ENCODE results near the gene NUPR1.
"Not testable (repeated sequence)": the region's sequence is repeated elsewhere in the genome, so short reads cannot be mapped to it uniquely, and the experiment has no call there.

The NUPR1 gene

DNA sequence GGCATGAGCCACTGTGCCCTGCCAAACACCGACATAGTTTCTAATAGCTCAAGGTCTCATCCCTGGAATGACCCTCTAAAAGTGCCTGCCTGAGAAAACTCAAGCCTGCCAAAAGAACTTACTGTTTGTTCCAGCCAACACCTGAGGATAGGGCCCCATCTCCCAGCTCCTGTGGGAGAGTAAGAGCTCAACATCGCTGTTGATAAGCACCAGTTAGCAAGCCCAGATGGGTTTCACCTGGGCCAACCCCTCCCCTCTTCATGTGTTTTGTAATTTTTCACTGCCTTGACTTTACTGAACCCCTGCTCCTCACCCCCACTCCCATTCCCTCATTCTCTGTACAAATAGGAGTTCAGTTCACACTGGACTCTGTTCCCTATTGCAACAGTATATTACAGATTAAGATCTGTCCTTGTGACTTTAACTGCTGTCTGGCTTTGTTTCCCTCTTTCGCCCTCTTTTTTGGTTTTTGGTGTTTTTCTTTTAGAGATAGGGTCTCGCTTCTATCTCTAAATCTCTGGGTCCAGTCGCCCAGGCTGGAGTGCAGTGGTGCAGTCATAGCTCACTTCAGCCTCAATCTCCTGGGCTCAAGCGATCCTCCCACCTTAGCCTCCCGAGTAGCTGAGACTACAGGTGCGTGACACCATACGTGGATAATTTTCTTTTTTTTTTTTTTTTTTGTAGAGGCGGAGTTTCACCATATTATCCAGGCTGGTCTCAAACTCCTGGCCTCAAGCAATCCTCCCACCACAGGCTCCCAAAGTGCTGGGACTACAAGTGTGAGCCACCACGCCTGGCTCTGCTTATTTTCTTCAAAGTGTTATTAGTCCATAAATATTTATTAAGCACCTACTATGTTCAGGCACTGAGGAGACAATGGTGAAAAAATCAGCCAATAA, 12.3 kb downstream of the NUPR1 start:
- no peak for DNase-seq

DNA sequence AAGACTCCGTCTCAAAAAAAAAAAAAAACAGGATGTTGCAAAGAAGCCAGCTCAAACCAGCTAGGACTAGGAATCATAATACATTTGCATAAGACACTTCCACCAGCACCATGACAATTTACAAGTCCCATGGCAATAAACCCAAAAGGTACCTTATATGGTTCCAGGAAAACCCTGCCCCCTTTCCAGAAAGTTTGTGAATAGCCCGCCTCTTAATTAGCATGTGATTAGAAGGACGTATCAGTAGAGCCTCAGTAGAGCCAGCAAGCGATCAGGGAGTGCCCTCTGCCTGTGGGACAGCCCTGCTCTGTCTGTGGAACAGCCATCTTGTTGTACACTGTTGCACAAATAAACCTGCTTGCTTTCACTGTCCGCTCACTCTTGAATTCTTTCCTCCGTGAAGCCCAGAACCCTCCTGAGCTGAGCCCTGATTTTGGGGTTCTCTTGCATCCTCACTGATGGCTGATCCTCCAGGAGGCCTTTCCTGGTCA, 14.0 kb downstream of the NUPR1 start:
- DNase-seq, result no peak

DNA sequence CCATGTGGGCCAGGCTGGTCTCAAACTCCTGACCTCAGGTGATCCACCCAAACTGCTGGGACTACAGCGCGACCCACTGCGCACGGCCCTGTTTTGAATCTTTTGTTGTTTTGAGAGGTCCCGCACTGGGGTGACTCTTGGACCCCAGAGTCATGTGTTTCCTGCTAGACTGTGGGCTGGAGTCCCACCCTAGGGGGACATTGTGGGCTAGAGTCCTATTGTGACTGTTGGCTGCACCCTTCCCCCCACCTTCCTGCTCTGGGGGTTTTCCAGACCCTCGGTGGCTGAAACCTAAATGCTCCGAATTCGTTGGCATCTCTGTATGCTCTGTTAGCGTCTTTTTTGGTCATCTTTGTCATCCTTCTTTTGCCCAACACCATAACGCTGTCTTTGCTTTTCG, 16.0 kb downstream of the NUPR1 start:
- DNase-seq, result no peak

DNA sequence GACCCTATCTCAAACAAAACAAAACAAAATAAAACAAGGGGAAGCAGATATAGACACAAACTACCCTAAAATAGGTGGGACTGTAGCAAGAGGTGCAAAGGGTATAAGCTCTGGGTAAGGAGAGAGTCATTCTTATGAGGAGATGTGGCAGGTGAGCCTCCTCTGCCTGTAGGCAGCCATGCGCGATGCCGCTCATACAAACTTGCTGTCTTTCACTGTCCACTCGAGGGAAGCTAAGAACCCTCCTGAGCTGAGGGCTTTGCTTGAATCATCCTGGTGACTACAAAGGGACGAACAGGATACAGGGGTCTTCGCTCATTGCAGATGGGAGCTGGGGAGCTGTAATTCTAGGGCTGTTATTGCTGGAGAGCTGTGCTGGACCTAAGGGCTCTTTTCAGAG, 17.3 kb downstream of the NUPR1 start:
- DNase-seq, result no peak

DNA sequence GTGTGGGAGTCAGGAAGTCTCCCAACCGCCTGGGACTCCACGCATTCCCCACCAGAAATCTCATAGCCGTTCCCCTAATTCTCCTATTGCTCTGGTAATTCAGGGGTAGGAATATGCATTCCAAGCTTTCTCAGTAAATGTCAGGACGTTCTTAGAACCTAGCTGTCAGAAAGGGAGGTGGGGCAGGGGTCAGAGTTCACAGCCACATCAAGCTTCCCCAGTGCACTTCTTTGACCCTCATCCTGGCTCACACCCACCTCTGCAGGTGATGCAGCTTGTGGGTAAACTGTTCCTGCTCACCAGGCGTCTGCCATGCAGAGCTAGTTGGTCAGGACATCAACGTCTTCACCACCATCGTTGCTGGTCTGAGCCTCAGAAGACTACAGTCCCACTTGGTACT, 18.1 kb downstream of the NUPR1 start:
- DNase-seq, result no peak

DNA sequence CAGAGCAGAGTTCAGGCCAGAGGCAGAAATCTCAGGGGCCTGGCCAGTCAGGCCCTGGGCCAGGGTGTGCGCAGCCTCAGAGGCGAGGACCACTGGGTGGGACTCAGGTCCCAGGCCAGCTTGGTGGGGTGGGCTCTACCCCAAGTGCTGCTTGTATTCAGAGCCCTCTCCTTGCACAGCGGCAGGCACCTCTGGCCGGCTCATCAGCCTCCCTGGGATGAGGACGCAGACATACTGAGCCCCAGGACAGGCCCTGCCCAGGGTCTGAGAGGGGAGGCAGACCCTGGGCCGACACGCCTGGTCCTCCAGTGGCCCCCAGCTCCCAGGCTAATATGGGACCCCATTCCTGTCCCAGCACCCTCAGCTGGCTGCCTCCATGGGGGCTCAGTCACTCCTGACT, 24.5 kb downstream of the NUPR1 start:
- DNase-seq, result no peak

DNA sequence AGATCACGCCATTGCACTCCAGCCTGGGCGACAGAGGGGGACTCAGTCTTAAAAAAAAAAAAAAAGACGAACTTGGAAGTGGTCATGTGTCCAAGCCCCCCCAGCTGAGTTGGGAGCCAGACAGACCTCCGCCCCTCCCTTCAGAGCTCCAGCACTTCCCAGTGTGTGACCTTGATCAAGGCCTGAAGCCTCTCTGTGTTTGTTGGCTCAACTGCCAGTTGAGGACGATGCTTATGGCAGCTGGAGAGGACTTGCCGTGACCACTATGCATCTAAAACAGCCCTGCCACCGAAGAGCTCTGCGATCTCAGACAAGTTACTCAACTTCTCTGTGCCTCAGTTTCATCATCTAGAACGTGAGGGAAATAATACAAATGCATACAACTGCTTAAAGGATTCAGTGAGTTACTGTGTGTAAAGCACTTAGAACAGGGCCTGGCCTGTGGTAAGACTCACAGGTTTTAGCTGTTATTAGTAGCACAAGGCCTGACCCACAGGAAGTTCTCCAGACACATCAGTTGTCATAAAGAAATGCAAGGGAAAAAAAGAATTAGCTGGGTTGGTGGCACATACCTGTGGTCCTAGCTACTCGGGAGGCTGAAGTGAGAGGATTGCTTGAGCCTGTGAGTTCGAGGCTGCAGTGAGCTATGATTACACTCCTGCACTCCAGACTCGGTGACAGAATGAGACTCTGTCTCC, 25.1 kb downstream of the NUPR1 start:
- no peak for DNase-seq

DNA sequence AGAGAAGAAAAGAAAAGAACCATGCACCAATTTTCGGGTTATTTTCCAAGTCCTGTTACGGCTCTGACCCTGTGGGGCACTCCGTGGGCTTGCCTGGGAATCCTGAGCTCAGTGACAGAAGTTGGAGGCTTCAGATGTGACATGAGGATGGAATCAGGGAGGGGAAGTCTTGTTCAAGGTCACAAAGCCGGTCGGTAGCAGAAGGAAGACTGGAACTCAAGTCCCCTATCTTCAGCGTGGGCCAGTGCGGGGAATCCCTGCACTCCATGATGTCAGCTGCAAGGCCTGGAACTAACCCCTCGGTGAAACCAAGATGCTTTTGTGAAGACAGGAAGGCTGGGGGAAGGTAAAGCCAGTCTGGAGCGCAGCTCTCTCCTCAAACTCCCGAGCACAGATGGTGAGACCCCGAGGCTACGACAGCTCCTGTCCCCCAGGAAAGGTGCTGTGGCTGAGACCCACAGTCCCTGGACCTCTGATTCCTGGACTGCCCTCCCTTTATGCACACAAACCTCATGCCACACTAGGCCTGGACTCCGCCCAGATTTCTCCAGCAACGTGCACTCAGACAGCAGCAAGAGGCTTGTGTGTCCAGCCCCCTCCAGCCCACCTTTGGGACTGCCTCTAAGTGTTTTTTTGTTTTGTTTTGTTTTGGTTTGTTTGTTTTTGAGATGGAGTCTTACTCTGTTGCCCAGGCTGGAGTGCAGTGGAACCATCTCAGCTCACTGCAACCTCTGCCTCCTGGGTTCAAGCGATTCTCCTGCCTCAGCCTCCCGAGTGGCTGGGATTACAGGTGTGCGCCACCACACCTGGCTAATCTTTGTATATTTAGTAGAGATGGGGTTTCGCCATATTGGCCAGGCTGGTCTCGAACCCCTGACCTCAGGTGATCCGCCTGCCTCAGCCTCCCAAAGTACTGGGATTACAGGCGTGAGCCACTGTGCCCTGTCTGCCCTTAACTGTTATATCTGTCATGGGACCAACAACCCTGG, 26.7 kb downstream of the NUPR1 start:
- DNase-seq, result no peak

DNA sequence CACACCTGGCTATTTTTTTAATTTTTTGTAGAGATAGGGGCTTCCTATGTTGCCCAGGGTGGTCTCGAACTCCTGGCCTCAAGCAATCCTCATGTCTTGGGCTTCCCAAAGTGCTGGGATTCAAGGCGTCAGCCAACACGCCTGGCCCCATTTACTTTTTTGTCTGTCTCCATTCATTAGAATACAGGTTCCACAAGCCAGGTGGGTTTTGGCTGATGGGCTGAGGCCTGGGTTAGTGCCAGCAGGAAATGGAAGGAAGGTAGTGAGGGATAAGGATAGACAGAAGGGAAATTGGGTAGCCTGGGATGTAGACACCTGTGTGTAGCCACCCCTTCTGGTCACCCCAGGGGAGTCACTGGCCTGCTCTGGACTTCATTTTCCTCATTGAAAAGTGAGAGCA, 27.7 kb downstream of the NUPR1 start:
- DNase-seq, result no peak

DNA sequence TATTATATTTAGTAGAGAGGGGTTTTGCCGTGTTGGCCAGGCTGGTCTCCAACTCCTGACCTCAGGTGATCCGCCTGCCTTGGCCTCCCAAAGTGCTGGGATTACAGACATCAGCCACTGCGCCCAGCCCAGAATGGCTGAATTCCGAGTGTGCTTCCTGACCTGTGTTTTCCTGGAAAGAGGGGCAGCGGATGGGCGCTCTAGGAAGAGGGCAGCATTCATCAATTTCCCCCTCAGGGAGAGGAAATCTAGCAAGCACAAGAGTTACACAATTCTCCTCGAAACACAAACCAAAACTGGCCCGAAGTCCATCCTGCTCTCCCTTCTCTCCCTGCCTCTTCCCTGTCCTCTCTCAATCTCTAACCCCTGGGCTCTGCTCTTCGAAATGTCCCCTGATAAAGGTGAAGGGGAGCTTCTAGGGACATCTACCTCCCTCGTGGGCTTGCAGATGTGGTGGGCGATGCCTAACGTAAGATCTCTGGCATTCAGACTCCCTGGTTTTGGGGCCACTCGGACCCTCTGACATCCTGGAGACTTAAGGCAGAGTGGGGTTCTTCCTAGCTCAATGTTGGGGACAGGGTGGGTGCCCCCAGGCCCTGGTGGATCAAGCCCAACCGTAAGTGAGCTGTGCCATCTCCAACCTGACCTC, 33.2 kb downstream of the NUPR1 start:
- DNase-seq, result no peak

DNA sequence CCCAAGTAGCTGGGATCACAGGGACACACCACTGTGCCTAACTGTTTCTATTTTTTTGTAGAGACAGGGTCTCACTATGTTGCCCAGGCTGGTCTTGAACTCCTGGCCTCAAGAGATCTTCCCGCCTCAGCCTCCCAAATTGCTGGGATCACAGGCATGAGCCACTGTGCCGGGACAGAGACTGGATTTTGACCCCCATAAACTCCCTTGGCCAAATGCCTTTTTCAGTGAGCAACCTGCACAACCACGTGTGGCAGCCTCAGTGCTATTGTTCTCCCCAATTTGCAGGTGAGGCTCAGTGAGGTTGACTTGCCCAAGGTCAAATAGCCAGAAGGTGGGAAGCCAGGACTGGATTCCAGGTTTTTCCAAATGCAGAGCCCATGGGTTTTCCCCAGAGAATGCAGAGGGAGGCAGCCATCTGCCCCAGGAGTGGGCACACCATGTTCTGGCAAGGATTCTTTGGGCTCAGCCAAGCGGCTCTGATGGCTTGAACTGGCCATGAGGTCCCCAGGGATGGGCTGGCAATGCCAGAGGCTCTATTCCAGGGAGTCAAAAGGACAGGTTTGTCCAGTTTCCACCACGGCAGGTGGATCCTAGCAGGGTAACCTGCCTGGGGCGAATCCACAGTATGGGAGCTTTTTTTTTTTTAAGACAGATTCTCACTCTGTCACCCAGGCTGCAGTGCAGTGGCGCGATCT, 33.9 kb downstream of the NUPR1 start:
- no peak for DNase-seq

DNA sequence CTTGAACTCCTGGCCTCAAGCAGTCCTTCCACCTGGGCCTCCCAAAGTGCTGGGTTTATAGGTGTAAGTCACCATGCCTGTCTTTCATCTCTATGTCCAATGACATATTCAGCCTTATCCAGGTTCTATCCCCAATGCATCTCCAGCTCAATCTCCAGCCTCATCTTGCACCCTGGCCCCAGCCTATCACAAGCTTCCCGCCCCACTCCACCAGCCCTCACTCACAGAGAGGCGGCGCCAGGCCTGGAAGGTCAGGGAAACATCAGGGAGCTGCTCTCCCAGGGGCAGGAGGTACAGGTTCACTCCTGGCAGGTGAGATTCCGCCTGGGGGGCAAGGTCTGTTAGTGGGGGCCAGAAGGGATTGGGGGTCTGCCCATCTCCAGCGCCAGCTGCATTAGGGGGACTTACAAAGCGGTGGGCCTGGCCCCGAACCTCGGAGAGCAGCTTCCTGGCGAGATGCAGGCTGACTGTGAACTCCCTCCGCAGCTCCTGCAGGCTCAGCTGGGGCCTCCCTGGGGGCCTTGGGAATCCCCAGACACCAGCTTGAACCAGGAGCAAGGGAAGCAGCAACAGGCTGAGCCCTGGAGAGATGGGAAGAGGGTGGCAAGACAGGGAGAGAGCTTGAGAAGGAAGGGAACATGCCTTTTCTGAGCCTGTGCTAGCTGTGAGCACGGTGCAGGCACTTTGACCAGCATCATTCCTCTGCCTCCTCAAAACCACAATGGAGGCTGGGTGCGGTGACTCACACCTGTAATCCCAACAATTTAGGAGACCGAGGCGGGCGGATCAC, 35.1 kb downstream of the NUPR1 start:
- DNase-seq, result no peak

DNA sequence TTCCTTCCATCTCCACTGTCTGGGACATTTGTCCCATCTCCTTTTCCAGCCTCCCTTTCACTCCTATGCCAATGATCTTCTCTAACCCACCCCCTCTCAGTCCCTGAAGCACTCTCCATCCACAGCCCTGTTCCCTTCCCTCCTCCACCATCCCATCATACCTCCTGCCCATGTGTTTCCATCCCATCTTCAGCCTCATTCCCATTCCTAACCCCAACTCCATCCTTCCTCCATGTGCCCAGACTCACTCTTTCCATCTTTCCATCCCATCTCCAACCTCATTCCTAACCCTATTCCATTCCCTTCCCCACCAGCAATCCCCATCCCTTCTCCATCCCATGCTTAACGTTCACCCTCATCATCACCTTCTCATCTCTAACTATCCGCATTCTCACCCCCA, 36.5 kb downstream of the NUPR1 start:
- no peak for DNase-seq

DNA sequence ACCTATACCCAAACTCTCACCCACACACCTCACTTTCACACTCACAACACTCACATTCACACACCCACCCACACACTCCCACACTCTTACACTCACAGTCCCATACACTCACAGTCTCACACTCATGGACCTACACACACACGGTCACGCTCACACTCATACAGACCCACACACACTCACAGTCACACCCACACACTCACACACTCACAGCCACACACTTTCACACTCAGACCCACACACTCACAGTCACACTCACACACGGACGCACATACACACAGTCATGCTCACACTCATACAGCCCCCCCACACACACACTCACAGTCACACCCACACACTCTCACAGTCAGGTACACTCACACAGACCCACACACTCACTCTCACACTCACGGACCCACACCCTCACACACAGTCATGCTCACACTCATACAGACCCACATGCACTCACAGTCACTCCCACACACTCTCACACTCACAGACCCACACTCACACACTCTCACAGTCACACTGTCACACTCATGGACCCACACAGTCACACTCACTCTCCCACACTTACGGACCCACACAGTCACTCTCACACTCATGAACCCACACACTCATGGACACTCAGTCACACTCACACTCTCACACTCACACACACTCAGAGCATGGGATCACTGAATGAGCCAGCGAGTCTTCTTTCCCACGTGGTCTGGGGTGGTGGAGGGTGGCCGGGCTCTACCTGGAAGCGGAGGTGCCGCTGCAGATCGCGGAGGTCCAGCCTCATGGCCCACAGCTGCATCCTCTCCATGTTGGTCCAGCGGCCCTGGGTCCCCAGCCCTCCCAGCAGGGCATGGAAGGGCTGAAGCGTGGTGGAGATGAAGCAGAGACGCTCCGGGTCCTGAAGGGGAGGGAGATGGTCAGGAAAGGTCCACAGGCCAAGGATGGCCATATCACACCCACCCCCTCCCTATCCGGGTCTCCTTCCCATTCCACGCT, 37.2 kb downstream of the NUPR1 start:
- no peak for DNase-seq

DNA sequence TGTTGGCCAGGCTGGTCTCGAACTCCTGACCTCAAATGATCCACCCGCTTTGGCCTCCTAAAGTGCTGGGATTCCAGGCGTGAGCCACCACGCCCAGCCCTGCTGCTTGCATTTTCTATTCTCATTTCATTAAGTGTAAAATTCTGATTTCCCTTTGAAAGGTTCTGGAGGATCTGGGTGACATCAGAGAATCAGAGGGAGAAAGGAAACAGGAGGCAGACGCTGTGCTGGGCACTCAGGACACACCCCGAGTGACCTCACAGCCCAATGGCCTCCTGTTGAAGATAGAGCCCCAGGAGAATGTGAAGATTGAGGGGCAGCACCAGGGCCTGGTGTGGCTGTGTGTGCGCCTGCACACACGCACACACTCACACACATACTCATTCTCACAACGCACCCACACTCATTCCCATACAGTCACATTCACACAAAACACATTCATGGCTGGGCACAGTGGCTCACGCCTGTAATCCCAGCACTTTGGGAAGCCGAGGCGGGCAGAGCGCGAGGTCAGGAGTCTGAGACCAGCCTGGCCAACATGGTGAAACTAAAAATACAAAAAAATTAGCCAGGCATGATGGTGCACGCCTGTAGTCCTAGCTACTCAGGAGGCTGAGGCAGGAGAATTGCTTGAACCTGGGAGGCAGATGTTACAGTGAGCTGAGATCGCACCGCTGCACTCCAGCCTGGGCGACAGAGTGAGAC, 38.1 kb downstream of the NUPR1 start:
- not testable (repeated sequence) for DNase-seq

DNA sequence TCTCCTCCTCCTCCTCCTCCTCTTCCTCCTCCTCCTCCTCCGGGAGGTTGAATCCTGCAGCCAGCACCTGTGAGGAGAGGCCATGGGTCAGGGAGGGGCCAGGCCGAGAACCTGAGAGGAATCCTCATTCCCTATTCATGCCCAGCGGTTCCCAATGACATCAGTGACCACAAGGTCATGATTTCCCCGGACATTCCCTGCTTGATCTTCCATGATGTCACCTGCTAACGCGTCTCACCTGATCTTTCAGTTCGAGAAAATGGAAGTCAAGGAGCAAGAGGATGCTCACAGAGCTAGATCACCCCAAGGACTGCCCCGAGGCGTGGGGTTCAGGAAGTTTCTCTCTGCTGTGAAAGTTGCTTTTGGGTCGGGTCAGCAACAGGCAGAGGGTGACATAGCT, 38.9 kb downstream of the NUPR1 start:
- DNase-seq, result no peak

DNA sequence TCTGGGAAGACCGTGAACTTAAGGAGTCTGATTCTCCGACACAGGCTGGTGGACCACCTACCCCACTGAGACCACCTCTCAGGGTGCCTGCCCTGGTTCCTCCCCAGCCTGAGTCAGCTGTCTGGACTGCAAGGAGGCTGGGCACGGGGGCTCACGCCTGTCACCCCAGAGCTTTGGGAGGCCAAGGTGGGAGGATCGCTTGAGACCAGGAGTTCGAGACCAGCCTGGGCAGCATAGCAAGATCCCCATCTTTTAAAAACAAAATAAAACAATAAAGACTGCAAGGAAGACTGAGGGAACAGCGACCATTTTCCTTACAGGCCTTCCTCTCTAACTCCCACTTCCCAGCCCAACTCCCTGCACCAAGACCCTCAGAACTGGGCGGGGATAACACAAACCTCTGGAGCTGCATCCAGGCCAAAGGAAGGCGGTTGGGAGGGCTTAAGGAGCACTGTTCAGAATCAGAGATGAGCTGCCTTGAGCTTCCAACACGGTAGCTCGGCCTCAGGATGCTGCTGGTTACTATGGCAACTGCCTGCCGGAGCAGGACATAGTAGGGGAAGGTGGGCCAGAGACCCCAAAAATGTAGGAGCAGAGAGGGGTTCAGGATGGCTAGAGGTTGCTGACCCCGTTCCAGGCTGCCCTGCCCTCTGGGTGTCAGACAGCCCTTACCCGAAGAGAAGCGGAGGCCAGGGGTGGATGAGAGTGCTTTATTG, 40.0 kb downstream of the NUPR1 start:
- DNase-seq, result no peak

DNA sequence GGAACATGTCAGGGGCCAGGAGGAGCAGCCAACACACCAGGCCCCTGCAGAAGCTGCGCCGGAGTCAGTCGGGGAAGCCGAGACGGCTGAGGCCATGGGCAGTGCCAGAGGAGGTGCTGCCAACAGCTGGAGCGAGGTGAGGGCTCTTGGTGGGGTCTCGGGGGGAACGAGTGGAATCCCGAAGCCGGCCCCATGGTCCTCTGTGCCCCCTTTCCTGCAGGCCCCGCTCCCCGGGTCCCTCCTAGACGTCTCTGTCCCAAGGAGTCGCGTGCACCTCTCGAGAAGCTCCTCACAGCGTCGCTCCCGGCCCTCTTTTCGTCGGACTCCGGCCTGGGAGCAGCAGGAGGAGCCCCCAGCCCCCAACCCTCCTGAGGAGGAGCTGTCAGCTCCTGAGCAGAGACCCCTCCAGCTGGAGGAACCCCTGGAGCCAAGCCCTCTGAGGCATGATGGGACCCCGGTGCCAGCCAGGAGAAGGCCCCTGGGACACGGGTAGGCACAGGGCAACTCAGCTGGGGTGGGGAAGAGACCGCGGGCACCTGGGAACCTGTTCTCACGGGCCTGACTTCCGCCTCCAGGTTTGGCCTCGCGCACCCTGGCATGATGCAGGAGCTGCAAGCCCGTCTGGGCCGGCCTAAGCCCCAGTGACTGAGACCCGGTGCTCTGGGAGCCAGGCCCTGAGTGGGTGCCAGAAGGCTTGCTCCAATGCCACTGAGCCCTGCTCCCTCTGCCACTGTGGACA, 40.7 kb downstream of the NUPR1 start:
- DNase-seq, result no peak
